IPS-15b (cell line): ENCODE measurements around the gene STK32A.

ENCODE experiments used
- H3K27me3 ChIP-seq: one replicate; pipeline ENCODE4 v1.6.1; 2013; ENCODE audit warnings: low read length; ENCODE audit not compliant: control insufficient read depth, insufficient read depth
- H3K36me3 ChIP-seq: one replicate; pipeline ENCODE4 v1.6.1; 2013; ENCODE audit warnings: low read length; ENCODE audit not compliant: control insufficient read depth, insufficient read depth
- H3K4me1 ChIP-seq: one replicate; pipeline ENCODE4 v1.6.1; 2013; ENCODE audit warnings: mild to moderate bottlenecking, low read length; ENCODE audit not compliant: control insufficient read depth, insufficient read depth
- H3K4me3 ChIP-seq: one replicate; pipeline ENCODE4 v1.5.1; 2013; ENCODE audit warnings: low read depth, low read length
- H3K9ac ChIP-seq: one replicate; pipeline ENCODE4 v1.6.1; 2013; ENCODE audit warnings: low read depth, mild to moderate bottlenecking, low read length
- H3K9me3 ChIP-seq: one replicate; pipeline ENCODE4 v1.6.1; 2013; ENCODE audit warnings: mild to moderate bottlenecking, low read length; ENCODE audit not compliant: control insufficient read depth, insufficient read depth

Gene STK32A

GRCh38 chr5:147234825-147235635 is at the start of gene STK32A:
TSS of gene STK32A (plus strand) at chr5:147235026. CDS start at chr5:147239635, 4,609 bp downstream.
- H3K4me3 ChIP-seq = peak within 1 kb of the TSS; percentile 64
- peaks cover 37% of the 10 kb centered on the region for H3K27me3 ChIP-seq
- H3K9me3 ChIP-seq = no peaks in the 10 kb centered on the region
- H3K9ac ChIP-seq = peak within 1 kb of the TSS; percentile 24
- H3K4me1 ChIP-seq = peaks cover 4% of the 10 kb centered on the region
- H3K36me3 ChIP-seq = no peaks in the 10 kb centered on the region

GRCh38 chr5:147187099-147187540 is 47.7 kb upstream of the STK32A start:
- Histone ChIP-seq H3K4me1 (peaks cover 13% of the 10 kb centered on the region), H3K9ac (no peak overlapping the region), H3K4me3 (no peak overlapping the region), H3K36me3 (no peaks in the 10 kb centered on the region), H3K9me3 (no peaks in the 10 kb centered on the region), H3K27me3 (no peaks in the 10 kb centered on the region)

- H3K4me1 ChIP-seq = peaks cover 22% of the 10 kb centered on the region
- no peaks in the 10 kb centered on the region for H3K9me3 ChIP-seq
- no peaks in the 10 kb centered on the region for H3K27me3 ChIP-seq
- no peak overlapping the region for H3K9ac ChIP-seq
- no peak overlapping the region for H3K4me3 ChIP-seq
- no peaks in the 10 kb centered on the region for H3K36me3 ChIP-seq
Measured at GRCh38 chr5:147188200-147189108, 46.4 kb upstream of the STK32A start.

GRCh38 chr5:147189109-147189424 is 45.8 kb upstream of the STK32A start:
- Histone ChIP-seq H3K27me3 (no peaks in the 10 kb centered on the region), H3K4me3 (no peak overlapping the region), H3K4me1 (peaks cover 23% of the 10 kb centered on the region), H3K36me3 (no peaks in the 10 kb centered on the region), H3K9me3 (no peaks in the 10 kb centered on the region), H3K9ac (no peak overlapping the region)

GRCh38 chr5:147190331-147190730 is 44.5 kb upstream of the STK32A start:
- peaks cover 23% of the 10 kb centered on the region for H3K4me1 ChIP-seq
- no peak overlapping the region for H3K4me3 ChIP-seq
- no peaks in the 10 kb centered on the region for H3K9me3 ChIP-seq
- no peaks in the 10 kb centered on the region for H3K27me3 ChIP-seq
- H3K36me3 ChIP-seq = no peaks in the 10 kb centered on the region
- no peak overlapping the region for H3K9ac ChIP-seq

GRCh38 chr5:147193123-147193522 is 41.7 kb upstream of the STK32A start:
- H3K9me3 ChIP-seq = no peaks in the 10 kb centered on the region
- no peak overlapping the region for H3K4me3 ChIP-seq
- no peaks in the 10 kb centered on the region for H3K27me3 ChIP-seq
- no peaks in the 10 kb centered on the region for H3K36me3 ChIP-seq
- no peak overlapping the region for H3K9ac ChIP-seq
- H3K4me1 ChIP-seq = peaks cover 23% of the 10 kb centered on the region

- Histone ChIP-seq H3K4me3 (no peak overlapping the region), H3K36me3 (no peaks in the 10 kb centered on the region), H3K4me1 (no peaks in the 10 kb centered on the region), H3K9me3 (peaks cover 2% of the 10 kb centered on the region), H3K27me3 (no peaks in the 10 kb centered on the region), H3K9ac (no peak overlapping the region)
Measured at GRCh38 chr5:147200004-147200403, 34.8 kb upstream of the STK32A start.

GRCh38 chr5:147203213-147203612 is 31.6 kb upstream of the STK32A start:
- peaks cover 2% of the 10 kb centered on the region for H3K9me3 ChIP-seq
- no peaks in the 10 kb centered on the region for H3K27me3 ChIP-seq
- no peaks in the 10 kb centered on the region for H3K36me3 ChIP-seq
- H3K4me1 ChIP-seq = no peaks in the 10 kb centered on the region
- no peak overlapping the region for H3K9ac ChIP-seq
- H3K4me3 ChIP-seq = no peak overlapping the region

- Histone ChIP-seq H3K9ac (no peak overlapping the region), H3K27me3 (no peaks in the 10 kb centered on the region), H3K36me3 (no peaks in the 10 kb centered on the region), H3K4me1 (no peaks in the 10 kb centered on the region), H3K4me3 (no peak overlapping the region), H3K9me3 (peaks cover 2% of the 10 kb centered on the region)
Measured at GRCh38 chr5:147204576-147204975, 30.2 kb upstream of the STK32A start.

- H3K4me3 ChIP-seq = no peak overlapping the region
- H3K4me1 ChIP-seq = no peaks in the 10 kb centered on the region
- H3K9me3 ChIP-seq = peaks cover 2% of the 10 kb centered on the region
- H3K27me3 ChIP-seq = no peaks in the 10 kb centered on the region
- H3K36me3 ChIP-seq = no peaks in the 10 kb centered on the region
- H3K9ac ChIP-seq = no peak overlapping the region
Measured at GRCh38 chr5:147208134-147208533, 26.7 kb upstream of the STK32A start.

- H3K36me3 ChIP-seq = no peaks in the 10 kb centered on the region
Measured at GRCh38 chr5:147216552-147217154, 18.2 kb upstream of the STK32A start.

More at GRCh38 chr5:147216552-147217154, 18.2 kb upstream of the STK32A start:
- Histone ChIP-seq H3K27me3 (no peaks in the 10 kb centered on the region), H3K9ac (no peak overlapping the region), H3K4me1 (peaks cover 11% of the 10 kb centered on the region), H3K9me3 (no peaks in the 10 kb centered on the region), H3K4me3 (no peak overlapping the region)
